H1 (cell line): Measurements from ENCODE around the gene NDUFA7. TPM values are rescaled to one million over a fixed set of nuclear protein-coding genes. Genes with fewer than 3 reads are reported as not detected.

Experiments used
- CTCF ChIA-PET: fragments of 300-600 bp; sonication (Branson Sonifier 250); formaldehyde crosslinking; loops from one replicate; lab custom pipeline; 2021; ENCODE audit not compliant: partially characterized antibody; lab: Charles Lee
- POLR2A ChIA-PET: fragments of 300-600 bp; sonication (Branson Sonifier 250); formaldehyde crosslinking; loops from one replicate; lab custom pipeline; 2021; ENCODE audit warnings: inconsistent platforms; ENCODE audit not compliant: partially characterized antibody; lab: Charles Lee
- DNase-seq, 2 experiments: peaks; one replicate each; pipeline versions ENCODE4 v3.0.0 to v3.0.0-alpha.2; 2010 to 2022; ENCODE audit warnings: low spot score in 2 of 2, low read depth in 1 of 2, mixed read lengths in 1 of 2
- FAIRE-seq: peaks from 2 replicates; lab custom pipeline; 2011; peaks lifted over from hg19 to GRCh38; lab: Jason Lieb, UNC
- H2AFZ ChIP-seq: 2 replicates; pipeline ENCODE4 v1.8.1; 2012; ENCODE audit warnings: low read length, inconsistent platforms
- H2AK5ac ChIP-seq: 2 replicates; pipeline ENCODE4 v1.6.1; 2013; ENCODE audit warnings: low read depth, low read length
- H2BK120ac ChIP-seq: replicated peaks from 2 replicates; pipeline ENCODE3; 2013; ENCODE audit warnings: low read depth, low read length, inconsistent platforms
- H2BK12ac ChIP-seq: 2 replicates; pipeline ENCODE4 v1.6.1; 2013; ENCODE audit warnings: low read depth, low read length
- H2BK15ac ChIP-seq: 2 replicates; pipeline ENCODE4 v1.6.1; 2013; ENCODE audit warnings: low read length
- H2BK20ac ChIP-seq: 2 replicates; pipeline ENCODE4 v1.6.1; 2013; ENCODE audit warnings: low read length
- H2BK5ac ChIP-seq: 2 replicates; pipeline ENCODE4 v1.6.1; 2013; ENCODE audit warnings: low read depth, low read length
- H3K14ac ChIP-seq: 2 replicates; pipeline ENCODE4 v1.6.1; 2013; ENCODE audit warnings: inconsistent platforms; ENCODE audit not compliant: insufficient read length
- H3K18ac ChIP-seq: 2 replicates; pipeline ENCODE4 v1.6.1; 2013; ENCODE audit warnings: low read length; ENCODE audit errors: extremely low read depth
- H3K23ac ChIP-seq: 2 replicates; pipeline ENCODE4 v1.6.1; 2013; ENCODE audit warnings: inconsistent platforms; ENCODE audit not compliant: insufficient read length
- H3K23me2 ChIP-seq: 2 replicates; pipeline ENCODE4 v1.6.1; 2013; ENCODE audit warnings: low read depth, low read length
- H3K27ac ChIP-seq: 2 replicates; pipeline ENCODE4 v1.6.1; 2011; ENCODE audit warnings: low read depth, low read length, inconsistent platforms
- H3K27me3 ChIP-seq, 4 experiments: replicated peaks in 1 of 4; 1 replicate in 1 of 4; 2 replicates in 3 of 4; pipeline versions ENCODE4 v1.6.1 to v1.8.1; 2011 to 2013; ENCODE audit warnings: low read length in 3 of 4, mild to moderate bottlenecking in 3 of 4, inconsistent platforms in 2 of 4, mixed read lengths in 2 of 4, moderate library complexity in 1 of 4; ENCODE audit not compliant: control insufficient read depth in 3 of 4, insufficient read depth in 3 of 4; ENCODE audit errors: extremely low read depth in 1 of 4
- H3K36me3 ChIP-seq, 4 experiments: 2 replicates each; pipeline versions ENCODE4 v1.6.1 to v1.8.1; 2011 to 2013; ENCODE audit warnings: mild to moderate bottlenecking in 4 of 4, low read length in 3 of 4, moderate library complexity in 2 of 4, control low read depth in 1 of 4, inconsistent platforms in 1 of 4; ENCODE audit not compliant: insufficient read depth in 4 of 4, control insufficient read depth in 2 of 4
- H3K4ac ChIP-seq: replicated peaks from 2 replicates; pipeline ENCODE3; 2013; ENCODE audit warnings: low read length, low read depth, mixed read lengths, inconsistent platforms; ENCODE audit not compliant: insufficient read length
- H3K4me1 ChIP-seq, 4 experiments: replicated peaks in 1 of 4; 1 replicate in 1 of 4; 2 replicates in 3 of 4; pipeline versions ENCODE4 v1.6.1 to v1.8.1; 2011 to 2013; ENCODE audit warnings: low read length in 3 of 4, inconsistent platforms in 2 of 4, mixed read lengths in 1 of 4; ENCODE audit not compliant: insufficient read depth in 4 of 4, control insufficient read depth in 3 of 4
- H3K4me2 ChIP-seq, 2 experiments: 2 replicates each; pipeline versions ENCODE4 v1.6.1 to v1.8.1; 2011 to 2013; ENCODE audit warnings: low read depth in 2 of 2, low read length in 2 of 2, control low read depth in 1 of 2, inconsistent platforms in 1 of 2, mild to moderate bottlenecking in 1 of 2; ENCODE audit not compliant: insufficient read depth in 1 of 2
- H3K4me3 ChIP-seq, 4 experiments: fragments of 200-600, 300-600 bp in 1 of 4; sonication (generic), shearing (Covaris generic), sonication (Bioruptor Twin) in 1 of 4; 2 replicates each; pipeline versions ENCODE4 v1.5.1 to v1.8.1; 2011 to 2016; ENCODE audit warnings: low read length in 4 of 4, low read depth in 3 of 4, control low read depth in 2 of 4, inconsistent platforms in 2 of 4, mild to moderate bottlenecking in 2 of 4, mixed read lengths in 1 of 4, moderate library complexity in 1 of 4; ENCODE audit not compliant: insufficient read depth in 2 of 4; ENCODE audit errors: extremely low read depth in 1 of 4
- H3K56ac ChIP-seq: replicated peaks from 2 replicates; pipeline ENCODE3; 2013; ENCODE audit warnings: low read depth, mild to moderate bottlenecking, mixed read lengths, low read length, inconsistent platforms; ENCODE audit not compliant: insufficient read length
- H3K79me1 ChIP-seq: 2 replicates; pipeline ENCODE4 v1.6.1; 2013; ENCODE audit warnings: low read depth, low read length, control low read depth
- H3K79me2 ChIP-seq, 2 experiments: 2 replicates each; pipeline versions ENCODE4 v1.6.1 to v1.8.1; 2012 to 2013; ENCODE audit warnings: low read length in 2 of 2, mild to moderate bottlenecking in 2 of 2, inconsistent platforms in 1 of 2; ENCODE audit not compliant: insufficient read depth in 2 of 2, control insufficient read depth in 1 of 2
- H3K9ac ChIP-seq, 4 experiments: replicated peaks in 1 of 4; 1 replicate in 1 of 4; 2 replicates in 3 of 4; pipeline versions ENCODE4 v1.6.1 to v1.8.1; 2011 to 2013; ENCODE audit warnings: low read depth in 3 of 4, low read length in 3 of 4, control low read depth in 2 of 4, mild to moderate bottlenecking in 2 of 4, moderate library complexity in 2 of 4, inconsistent platforms in 1 of 4; ENCODE audit errors: extremely low read depth in 1 of 4
- H3K9me3 ChIP-seq, 2 experiments: 2 replicates each; pipeline versions ENCODE4 v1.6.1 to v1.8.1; 2012 to 2013; ENCODE audit warnings: mild to moderate bottlenecking in 2 of 2, moderate library complexity in 2 of 2, control low read depth in 1 of 2, inconsistent platforms in 1 of 2, low read depth in 1 of 2, low read length in 1 of 2, mixed read lengths in 1 of 2; ENCODE audit not compliant: insufficient read depth in 2 of 2
- H4K20me1 ChIP-seq, 2 experiments: replicated peaks in 1 of 2; 2 replicates each; pipeline versions ENCODE3 to v1.8.1; 2011 to 2013; ENCODE audit warnings: inconsistent platforms in 2 of 2, low read length in 2 of 2, mild to moderate bottlenecking in 1 of 2; ENCODE audit not compliant: insufficient read depth in 2 of 2, control insufficient read depth in 1 of 2
- H4K5ac ChIP-seq: 2 replicates; pipeline ENCODE4 v1.6.1; 2013; ENCODE audit warnings: low read length, low read depth, mixed read lengths, inconsistent platforms; ENCODE audit not compliant: insufficient read length
- H4K8ac ChIP-seq: 2 replicates; pipeline ENCODE4 v1.8.0; 2013; ENCODE audit warnings: mild to moderate bottlenecking, moderate library complexity, low read length, inconsistent platforms; ENCODE audit not compliant: insufficient read depth; ENCODE audit errors: extremely low read depth
- H4K91ac ChIP-seq: replicated peaks from 2 replicates; pipeline ENCODE3; 2013; ENCODE audit warnings: low read length, mixed read lengths, inconsistent platforms; ENCODE audit not compliant: insufficient read length
- BCL11A ChIP-seq, 2 experiments: IDR thresholded peaks; one replicate each; pipeline ENCODE4 v1.6.1; 2011; ENCODE audit warnings: low read depth in 2 of 2, low read length in 2 of 2, mild to moderate bottlenecking in 2 of 2
- JUND ChIP-seq: IDR thresholded peaks from 2 replicates; pipeline ENCODE4 v1.6.1; 2011; ENCODE audit warnings: mild to moderate bottlenecking, improper control_type of control experiment, low read length
- NRF1 ChIP-seq: IDR thresholded peaks from 2 replicates; pipeline ENCODE4 v1.6.1; 2011; ENCODE audit warnings: mild to moderate bottlenecking, low read depth, low read length, improper control_type of control experiment
- POLR2A ChIP-seq, 2 experiments: IDR thresholded peaks; 1 replicate in 1 of 2; 2 replicates in 1 of 2; pipeline ENCODE4 v1.6.1; 2011; ENCODE audit warnings: low read depth in 2 of 2, low read length in 2 of 2, mild to moderate bottlenecking in 2 of 2; ENCODE audit errors: control extremely low read depth in 1 of 2
- ZNF274 ChIP-seq: IDR thresholded peaks from 2 replicates; pipeline ENCODE4 v1.7.0; 2012; ENCODE audit warnings: low read length, borderline replicate concordance; ENCODE audit errors: extremely low read depth
- WGBS, 2 experiments: shearing (Covaris generic) in 1 of 2; methylation state at CpG; one replicate each; pipeline versions ENCODE4 v1.1.6 to v1.1.7; 2013 to 2015; ENCODE audit warnings: low lambda C conversion rate in 2 of 2, mixed read lengths in 2 of 2, inconsistent platforms in 1 of 2, low coverage in 1 of 2, missing lambda C conversion rate in 1 of 2; ENCODE audit not compliant: insufficient replicate concordance in 2 of 2, insufficient coverage in 1 of 2, insufficient read length in 1 of 2; ENCODE audit errors: extremely low coverage in 1 of 2, missing lambda C conversion rate in 1 of 2; 5-methylcytosine and 5-hydroxymethylcytosine counted together
- polyA plus RNA-seq, 7 experiments: library from polyadenylated mRNA; depleted of rRNA in 3 of 7; stranded (reverse) in 5 of 7; unstranded in 2 of 7; fragments of >200 nt in 5 of 7; fragments of 200-250 nt in 2 of 7; gene quantifications; 1 replicate in 5 of 7; 2 replicates in 1 of 7; 4 replicates in 1 of 7; pipeline versions ENCODE4 v1.2.1 to v1.2.3, GENCODE V29; 2011 to 2013; ENCODE audit warnings: missing spikeins in 2 of 7, mixed read lengths in 2 of 7
- total RNA-seq: library from RNA; stranded (reverse); fragmentation: NEBNext Ultra II Directional; extraction: Animal tissue kit (Norgen Biotek cat#: 25700); gene quantifications from 2 replicates; pipeline ENCODE4 v1.2.1, GENCODE V29; 2021

NDUFA7 gene
- total and polyA plus RNA-seq, 2 of the 8 experiments (the other 6 are each of a cell fraction or from before 2014, with no cell fraction given): 54.4 to 286 TPM

DNA sequence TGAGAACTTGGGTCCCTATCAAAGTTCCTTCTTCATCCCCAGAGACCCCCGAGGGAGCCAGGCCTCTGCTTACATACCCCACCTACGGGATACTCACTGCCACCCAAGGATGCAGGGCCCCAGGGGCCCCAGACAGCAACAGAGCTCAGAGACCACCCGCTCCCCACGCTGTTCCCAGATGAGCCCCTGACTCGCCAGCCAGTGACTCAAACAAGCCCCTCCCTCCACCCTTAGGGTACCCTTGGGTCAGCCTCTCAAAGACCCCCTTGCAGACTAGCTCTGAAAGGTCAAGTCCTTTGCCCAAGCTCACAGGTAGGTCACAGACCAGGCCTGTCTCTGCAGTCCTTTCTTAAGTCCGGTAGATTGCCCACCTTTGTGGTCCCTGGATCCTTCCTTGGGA, 58.7 kb downstream of the NDUFA7 start:
- Histone ChIP-seq H3K23ac (no peak overlapping the region), H3K4ac (no peak overlapping the region), H3K4me3 (no peak overlapping the region), H3K4me2 (no peak overlapping the region), H3K27me3 (no peaks in the 10 kb centered on the region), H3K79me1 (no peaks in the 10 kb centered on the region), H4K20me1 (peaks cover 0 to 2% of the 10 kb centered on the region in 2 experiments), H4K91ac (no peak overlapping the region), H3K9ac (no peak overlapping the region), H2BK20ac (no peak overlapping the region), H3K27ac (no peak overlapping the region), H2AFZ (no peak overlapping the region), H4K5ac (no peak overlapping the region), H3K36me3 (peaks cover 4 to 18% (median 11%) of the 10 kb centered on the region in 4 experiments; a peak in 7 of 8 replicates), H3K23me2 (no peaks in the 10 kb centered on the region), H2BK5ac (no peak overlapping the region), H2AK5ac (no peak overlapping the region), H3K9me3 (no peaks in the 10 kb centered on the region), H2BK12ac (no peak overlapping the region), H2BK120ac (no peak overlapping the region), H3K14ac (no peak overlapping the region), H2BK15ac (no peak overlapping the region), H3K79me2 (no peaks in the 10 kb centered on the region), H4K8ac (no peak overlapping the region), H3K18ac (no peak overlapping the region), H3K56ac (no peak overlapping the region), H3K4me1 (peaks cover 0 to 4% (median 0%) of the 10 kb centered on the region in 4 experiments; a peak in 2 of 7 replicates)
- no peak for TF ChIP-seq POLR2A (IDR thresholded peaks at IDR 0.05; ENCODE audit: control extremely low read depth in 1 of 2, low read depth in 2 of 2, low read length in 2 of 2)
- no peak for TF ChIP-seq JUND
- no peak for TF ChIP-seq NRF1
- TF ChIP-seq ZNF274: no peak
- no peak for TF ChIP-seq BCL11A (IDR thresholded peaks at IDR 0.05; ENCODE audit: low read depth in 2 of 2, low read length in 2 of 2)
- CTCF ChIA-PET: no interaction called here
- POLR2A ChIA-PET: interaction anchor here (0.8 to 1.6 kb wide), 4 partner anchors 8 to 187 kb away, joined by 3 to 6 read pairs (median 3); partner anchors contain the start of genes NDUFA7 and RPS28
- FAIRE-seq (no peak), DNase-seq (peak in 1 of 2 experiments; percentile 40)
- 97% methylated on average over 6 of the region's 6 CpGs; no CpG with 5 or more reads in 1 of the 2 experiments for WGBS, 2 experiments
